HL-60/S4 (cell line): ENCODE results near the gene PARM1.

ENCODE experiments used
- in situ Hi-C: fragments of 300-500 bp; cut with MboI; formaldehyde crosslinking; loops from 2 replicates; pipeline ENCODE4 v1.14.3; 2022; ENCODE audit warnings: low sequenced_read_pairs

The PARM1 gene

GRCh38 chr4:74932832-74933561, at the start of gene PARM1:
PARM1 (plus strand) TSS chr4:74933116; CDS start chr4:74933328, 212 bp downstream.
- in situ Hi-C loops, result no loop called here

GRCh38 chr4:74884266-74884665, 48.6 kb upstream of the PARM1 start:
- in situ Hi-C loops, result no loop called here

GRCh38 chr4:74886484-74886883, 46.4 kb upstream of the PARM1 start:
- in situ Hi-C loops, result no loop called here

DNA sequence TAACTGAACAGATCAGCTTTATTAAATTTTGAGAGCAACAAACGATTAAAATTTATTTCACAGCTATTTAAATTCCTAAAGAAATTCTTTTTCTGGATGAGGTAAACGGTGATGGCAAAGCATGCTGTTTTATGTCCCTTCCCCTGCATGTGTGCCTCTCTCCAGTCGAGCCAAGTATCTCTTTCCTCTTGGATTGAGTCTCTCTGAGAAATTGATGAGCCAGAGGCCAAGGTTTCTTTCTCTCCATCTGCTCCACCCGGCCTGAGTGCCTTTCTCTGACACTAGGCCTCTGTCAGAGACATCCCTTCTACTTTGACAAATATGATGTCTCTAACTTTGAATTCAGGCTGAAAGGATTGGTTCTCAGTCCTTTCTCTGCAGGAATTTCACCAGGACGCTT, 42.6 kb upstream of the PARM1 start:
- in situ Hi-C loops, result no loop called here

- in situ Hi-C loops, result no loop called here
Measured at GRCh38 chr4:74891037-74891436, 41.9 kb upstream of the PARM1 start.

DNA sequence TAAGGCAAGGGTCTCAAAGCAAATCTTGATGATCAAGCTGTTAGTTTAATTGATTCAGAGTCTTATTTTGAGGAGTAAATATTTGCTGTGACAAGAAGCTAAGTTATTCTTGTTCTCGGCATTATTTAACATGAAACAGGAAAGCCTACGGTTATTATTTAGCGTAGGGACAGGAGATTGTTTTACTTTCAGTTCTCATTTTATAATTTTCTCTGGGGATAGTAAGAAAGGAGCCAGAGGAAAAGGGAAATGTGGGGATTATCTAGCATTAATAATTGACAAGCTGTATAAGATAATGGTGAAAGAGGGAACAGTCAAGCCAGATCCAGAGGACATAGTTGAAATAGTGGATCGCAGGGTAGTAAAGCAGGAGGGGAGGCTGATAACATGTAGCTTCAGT, 39.7 kb upstream of the PARM1 start:
- in situ Hi-C loops, result no loop called here

DNA sequence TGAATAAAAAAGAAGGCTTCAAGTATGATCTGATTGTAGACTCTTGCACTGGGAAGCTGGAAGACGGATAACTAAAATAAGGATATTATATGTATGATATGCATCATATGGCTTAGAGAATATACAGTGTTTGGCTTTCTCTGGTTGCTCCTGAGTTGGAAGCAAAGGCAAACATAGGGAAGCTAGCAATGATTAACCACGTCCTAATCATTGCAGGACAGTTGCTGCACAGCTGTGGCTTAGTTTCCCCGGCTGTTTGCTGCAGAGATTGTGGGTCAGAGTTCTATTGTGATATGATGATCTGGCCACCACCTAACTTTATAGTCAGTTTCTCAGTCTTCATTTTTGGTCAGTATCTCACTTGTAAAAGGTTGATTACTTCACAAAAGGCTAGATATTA, 36.3 kb upstream of the PARM1 start:
- in situ Hi-C loops, result no loop called here

- in situ Hi-C loops, result no loop called here
Measured at GRCh38 chr4:74897386-74897785, 35.5 kb upstream of the PARM1 start.

- in situ Hi-C loops, result no loop called here
Measured at GRCh38 chr4:74900862-74901261, 32.1 kb upstream of the PARM1 start.

GRCh38 chr4:74904509-74905065, 28.3 kb upstream of the PARM1 start:
- in situ Hi-C loops, result no loop called here

DNA sequence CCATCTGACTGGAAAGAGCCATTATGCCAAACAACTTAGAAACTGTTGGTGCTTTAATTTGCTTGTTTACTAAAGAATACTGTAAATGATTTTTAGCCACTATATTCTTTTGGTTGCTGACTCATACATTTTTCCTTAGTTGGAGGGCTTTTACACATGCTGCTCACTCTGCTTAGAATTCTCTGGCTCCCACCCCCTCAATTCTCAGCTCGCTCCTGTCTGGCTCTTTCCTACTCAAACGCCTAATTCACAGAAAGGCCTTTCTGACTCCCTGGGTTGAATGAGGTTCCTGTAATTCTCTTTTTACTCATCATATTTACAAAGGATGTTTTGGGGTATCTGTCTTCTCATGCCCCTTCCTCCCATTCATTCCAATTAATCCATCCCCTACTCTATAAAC, 26.1 kb upstream of the PARM1 start:
- in situ Hi-C loops, result no loop called here

GRCh38 chr4:74919783-74920182, 13.1 kb upstream of the PARM1 start:
- in situ Hi-C loops, result no loop called here

DNA sequence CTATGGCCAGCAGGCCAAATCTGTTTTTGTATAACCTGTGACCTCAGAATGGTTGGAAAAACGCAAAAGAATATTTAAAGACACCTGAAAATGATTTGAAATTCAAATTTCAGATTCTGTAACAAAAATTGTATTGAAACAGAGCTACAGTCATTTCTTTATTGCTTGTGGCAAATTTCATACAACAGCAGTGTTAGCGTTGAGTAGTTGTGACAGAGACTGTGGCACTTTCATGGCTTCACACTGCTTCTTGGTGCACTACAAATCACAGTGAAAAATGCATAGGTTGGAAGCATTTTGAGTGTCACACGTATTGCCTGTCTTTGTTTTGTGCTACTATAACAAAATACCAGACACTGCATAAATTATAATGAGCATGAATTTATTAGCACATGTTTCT, 12.2 kb upstream of the PARM1 start:
- in situ Hi-C loops, result no loop called here

GRCh38 chr4:74921490-74921889, 11.4 kb upstream of the PARM1 start:
- in situ Hi-C loops, result no loop called here

GRCh38 chr4:74926007-74926406, 6.9 kb upstream of the PARM1 start:
- in situ Hi-C loops, result no loop called here

- in situ Hi-C loops, result no loop called here
Measured at GRCh38 chr4:74930162-74930561, 2.8 kb upstream of the PARM1 start.

DNA sequence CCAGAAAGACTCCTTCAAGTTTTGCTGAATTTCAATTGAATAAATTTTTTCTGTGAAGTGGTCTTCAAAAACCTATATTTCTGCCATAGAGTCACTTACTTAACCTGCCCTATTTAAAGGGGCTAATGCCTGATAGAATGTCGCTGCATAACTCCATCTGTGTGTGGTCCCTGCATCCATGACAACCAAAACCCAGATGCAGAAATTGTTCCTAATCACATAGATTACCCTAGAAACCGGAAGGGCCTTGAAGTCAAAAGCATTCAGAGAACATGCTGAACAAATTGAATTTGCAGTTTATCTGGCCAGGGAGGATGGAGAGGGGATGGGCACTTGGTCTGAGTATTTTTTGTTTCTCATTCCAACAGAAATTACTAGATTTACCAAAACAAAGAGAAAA, 1.5 kb upstream of the PARM1 start:
- in situ Hi-C loops, result no loop called here

- in situ Hi-C loops, result no loop called here
Measured at GRCh38 chr4:74932010-74932409, 906 bp upstream of the PARM1 start.

- in situ Hi-C loops, result no loop called here
Measured at GRCh38 chr4:74933562-74934015, 673 bp downstream of the PARM1 start.

DNA sequence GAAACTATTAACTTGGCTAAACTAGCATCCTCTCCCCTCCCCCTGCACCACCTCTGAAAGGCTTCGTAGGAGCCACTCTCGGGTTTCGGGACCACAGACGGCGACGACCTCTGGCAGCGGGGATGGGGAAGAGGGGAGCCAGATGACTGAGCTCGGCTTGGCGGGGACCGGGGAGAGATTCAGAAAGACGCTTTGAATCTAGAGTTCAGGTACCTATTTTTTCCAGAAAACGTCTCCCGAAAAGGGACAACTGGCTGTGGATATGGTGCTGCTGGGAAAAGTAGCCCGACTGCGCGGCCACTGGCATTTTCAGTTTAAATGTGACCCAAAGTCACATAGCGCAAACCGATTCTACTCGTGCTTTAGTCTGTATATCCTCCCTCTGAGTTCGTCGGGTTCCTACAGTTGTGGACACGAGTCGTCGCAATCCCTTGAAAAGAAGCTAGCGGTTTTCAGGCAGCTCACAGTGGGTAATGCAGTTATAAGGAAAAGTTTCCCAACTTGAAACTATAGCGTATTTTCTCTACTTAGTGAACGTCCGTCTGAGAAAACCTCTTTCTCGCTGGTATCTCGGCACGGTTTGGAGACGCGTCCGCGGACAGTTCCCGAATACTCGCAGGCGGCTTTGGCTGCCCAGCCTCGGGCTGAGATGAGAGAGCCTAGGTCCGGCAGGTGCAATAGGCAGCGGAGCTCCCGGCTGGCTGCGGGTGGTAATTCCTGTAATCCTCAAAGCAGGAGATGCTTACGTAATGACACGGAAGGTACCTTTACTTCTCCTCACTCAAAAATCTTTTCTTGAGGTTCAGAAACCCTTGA, 1.3 kb downstream of the PARM1 start:
- in situ Hi-C loops, result no loop called here

DNA sequence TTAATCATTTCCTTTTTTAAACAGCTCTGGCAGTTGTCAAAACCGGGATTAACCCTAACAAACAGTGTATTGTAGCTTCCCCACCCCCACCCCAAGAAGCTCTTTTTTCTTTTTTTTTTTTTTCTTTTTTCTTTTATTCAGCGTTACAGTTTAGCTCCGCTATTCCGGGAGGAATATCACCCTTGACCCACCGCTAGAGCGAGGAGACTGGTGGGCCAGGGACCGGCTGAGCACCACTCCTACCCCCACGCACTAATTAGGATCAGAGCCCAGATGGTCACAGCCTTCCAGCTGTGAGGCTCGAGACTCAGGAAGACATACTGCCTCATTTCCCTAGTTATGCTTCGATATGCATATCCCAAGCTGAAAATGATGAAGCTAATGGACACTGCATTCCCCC, 2.0 kb downstream of the PARM1 start:
- in situ Hi-C loops, result no loop called here

DNA sequence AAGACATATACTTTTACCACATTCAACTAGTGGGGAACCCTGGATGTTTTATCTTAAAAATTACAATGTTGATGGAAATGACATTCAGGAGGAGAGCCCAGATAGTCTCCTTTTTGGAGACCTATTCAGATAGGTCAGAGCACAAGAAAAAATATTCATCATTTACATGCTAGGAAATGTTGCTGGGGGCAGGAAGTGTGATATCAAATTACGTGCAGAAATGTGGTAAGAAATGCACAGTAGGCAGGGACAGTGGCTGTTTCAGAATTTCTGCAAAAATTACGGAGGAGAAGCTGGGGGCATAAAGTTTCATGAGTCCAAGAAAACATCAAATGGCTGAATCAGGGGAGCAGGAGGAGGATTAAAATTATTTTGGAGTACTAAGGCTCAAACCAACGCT, 8.2 kb downstream of the PARM1 start:
- in situ Hi-C loops, result no loop called here
